EL (cell line): ENCODE results near the gene PRC1.
"Not testable (repeated sequence)": the region's sequence is repeated elsewhere in the genome, so short reads cannot be mapped to it uniquely, and the experiment has no call there.

Experiments used
- DNase-seq: peaks from one replicate; pipeline ENCODE4 v3.0.0-alpha.2; 2016

Gene PRC1

DNA sequence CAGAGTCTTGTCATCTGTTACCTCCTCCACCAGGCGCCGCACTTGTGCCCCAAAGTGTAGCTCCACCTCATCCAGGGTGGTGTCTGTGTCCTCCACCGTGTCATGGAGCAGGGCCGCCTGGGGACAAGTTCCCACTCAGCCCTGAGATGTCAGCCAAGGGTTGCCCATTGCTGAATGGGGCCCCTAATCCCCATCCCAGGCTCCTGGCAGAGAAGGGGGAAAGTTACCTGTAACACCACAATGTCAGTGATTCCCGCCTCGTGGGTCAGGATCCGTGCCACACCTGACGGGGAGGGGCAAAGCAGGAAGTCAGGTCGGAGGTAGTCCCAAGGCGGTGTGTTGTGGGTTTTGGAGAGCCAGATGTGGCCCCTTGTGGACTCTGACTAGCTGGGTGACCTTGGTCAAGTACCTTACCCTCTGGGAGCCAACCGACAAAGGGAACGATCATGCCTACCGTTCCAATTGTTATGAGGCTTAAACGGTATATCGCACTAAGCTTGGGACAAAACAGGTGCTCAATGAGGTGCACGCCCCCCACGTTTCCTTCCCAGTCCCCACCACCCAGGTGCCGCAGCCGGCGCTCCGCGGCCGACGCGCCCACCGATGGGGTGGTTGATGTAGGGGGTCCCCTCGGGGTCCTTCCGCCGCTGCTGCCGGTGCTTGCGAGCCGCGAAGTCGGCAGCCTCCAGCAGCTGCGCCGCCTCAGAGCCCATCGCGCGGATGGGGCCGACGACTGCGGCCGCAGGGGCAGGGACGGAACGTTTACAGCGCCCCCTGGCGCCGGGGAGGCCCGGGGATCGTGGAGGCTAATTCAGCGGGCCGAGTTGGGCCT, 62.3 kb downstream of the PRC1 start, which contains the start of gene HDDC3:
HDDC3 (minus strand) TSS at position 722 of the 832 bp plus-strand sequence; CDS start at position 713, 9 bp downstream.
- DNase-seq, result peak; percentile 83

DNA sequence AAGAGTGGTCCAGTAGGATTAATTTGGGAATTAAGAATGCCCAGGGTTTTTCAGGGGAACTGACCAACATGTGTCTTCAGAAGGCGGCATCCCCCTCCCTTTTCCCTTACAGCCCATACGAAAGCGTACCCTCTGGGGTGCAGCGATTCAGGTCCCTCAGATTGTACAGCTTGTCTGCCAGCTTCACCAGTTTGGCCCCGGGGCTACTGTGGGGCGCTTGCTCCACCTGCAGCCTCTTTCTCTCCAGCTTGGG, 62.8 kb downstream of the PRC1 start:
- no peak for DNase-seq

DNA sequence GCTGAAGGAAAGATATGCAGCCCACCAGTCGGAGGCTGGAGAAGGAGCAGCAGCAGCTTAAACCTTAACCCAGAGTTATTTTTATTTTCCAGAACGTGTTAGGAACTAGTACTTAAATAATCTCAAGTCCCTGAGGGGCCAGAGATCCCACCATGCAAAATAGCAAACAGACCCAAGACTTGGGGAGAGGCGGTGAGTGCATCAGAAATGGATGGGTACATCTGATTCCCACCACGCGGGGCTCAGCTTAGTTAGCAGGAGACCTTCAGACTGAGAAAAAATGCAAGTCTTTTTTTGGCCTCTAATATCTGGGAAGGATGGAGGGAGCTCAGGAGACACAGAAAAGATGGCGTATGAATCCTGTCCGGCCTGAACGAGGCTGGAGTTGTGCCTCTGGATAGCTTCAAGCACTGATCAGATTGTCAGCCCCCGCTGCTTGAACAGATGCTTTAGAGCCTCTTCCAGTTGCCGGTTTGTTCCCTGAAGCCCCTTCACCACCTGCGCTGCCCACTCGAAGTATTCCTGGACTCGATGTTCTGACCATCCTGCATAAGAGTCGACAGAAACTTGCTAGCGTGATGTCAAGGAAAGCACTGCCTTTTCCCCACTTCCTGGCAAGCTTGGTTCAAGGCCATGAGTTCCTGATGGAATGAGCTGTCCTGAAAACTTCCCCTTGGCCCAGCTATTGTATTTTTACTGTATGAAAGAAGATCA, 63.3 kb downstream of the PRC1 start:
- peak; percentile 23 for DNase-seq

DNA sequence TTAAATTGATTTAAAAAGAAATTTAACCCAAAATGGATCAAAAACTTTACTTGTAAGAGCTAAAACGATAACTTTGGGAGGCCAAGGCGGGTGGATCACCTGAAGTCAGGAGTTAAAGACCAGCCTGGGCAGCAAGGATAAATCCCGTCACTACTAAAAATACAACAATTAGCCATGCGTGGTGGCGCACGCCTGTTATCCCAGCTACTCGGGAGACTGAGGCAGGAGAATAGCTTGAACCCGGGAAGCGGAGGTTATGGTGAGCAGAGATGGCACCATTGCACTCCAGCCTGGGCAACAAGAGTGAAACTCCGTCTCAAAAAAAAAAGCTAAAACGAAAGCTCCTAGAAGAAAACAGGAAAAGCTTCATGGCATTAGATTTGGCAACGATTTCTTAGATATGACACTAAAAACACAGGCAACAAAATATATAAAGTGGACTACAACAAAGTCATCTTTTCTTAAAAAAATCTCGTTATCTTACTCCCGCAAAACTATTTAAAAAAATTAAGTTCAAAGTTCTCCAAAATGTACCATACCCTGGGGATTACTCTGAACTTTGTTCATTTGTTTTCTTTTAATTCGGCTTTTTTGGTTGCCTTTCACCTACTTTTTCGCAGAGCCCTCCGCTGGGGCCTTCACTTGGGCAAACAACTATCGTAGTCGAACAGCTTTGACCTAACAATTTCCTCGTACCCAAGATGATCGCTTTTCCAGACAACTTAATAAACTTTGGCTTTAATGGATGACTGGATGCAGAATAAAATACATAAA, 64.9 kb downstream of the PRC1 start:
- DNase-seq, result no peak

DNA sequence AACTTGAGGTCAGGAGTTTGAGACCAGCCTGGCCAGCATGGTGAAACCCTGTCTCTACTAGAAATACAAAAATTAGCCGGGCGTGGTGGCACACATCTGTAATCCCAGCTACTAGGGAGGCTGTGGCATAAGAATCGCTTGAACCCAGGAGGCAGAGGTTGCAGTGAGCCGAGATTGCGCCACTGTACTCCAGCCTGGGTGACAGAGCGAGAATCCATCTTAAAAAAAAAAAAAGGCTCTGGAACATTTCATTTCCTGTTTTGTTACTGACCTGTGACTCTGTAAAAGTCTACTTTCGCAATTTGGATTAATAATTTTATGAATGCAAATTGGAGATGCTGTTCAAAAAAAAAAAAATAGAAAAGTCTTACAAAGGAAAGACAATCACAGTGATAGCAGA, 66.2 kb downstream of the PRC1 start:
- not testable (repeated sequence) for DNase-seq

DNA sequence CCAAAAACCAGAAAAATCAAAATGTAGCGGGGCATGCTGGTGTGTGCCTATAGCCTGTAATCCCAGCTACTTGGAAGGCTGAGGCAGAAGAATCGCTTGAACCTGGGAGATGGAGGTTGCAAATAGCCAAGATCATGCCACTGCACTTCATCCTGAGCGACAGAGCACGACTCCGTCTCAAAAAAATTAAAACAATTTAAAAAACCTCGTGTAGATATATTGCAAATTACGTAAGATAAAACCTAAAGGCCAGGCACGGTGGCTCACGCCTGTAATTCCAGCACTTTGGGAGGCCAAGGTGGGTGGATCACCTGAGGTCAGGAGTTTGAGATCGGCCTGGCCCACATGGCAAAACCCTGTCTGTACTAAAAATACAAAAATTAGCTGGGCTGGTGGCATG, 67.6 kb downstream of the PRC1 start:
- DNase-seq, result not testable (repeated sequence)

DNA sequence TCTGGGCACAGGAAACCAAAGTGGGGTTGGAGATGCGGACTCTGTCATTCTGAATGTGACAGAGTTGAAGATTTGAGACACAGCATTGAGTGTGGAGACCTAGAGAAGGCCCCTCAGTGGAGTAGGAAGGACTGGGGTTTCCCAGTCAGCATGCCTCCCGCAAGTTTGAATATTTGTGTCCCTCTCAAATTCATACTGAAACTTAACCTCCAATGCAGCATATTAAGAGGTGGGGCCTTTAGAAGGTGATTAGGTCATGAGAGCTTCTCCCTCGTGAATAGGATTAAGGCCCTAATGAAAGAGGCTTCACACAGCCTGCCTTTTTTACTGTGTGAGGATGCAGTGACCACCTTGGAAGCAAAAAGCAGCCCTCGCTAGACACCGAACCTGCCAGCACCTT, 70.0 kb downstream of the PRC1 start:
- no peak for DNase-seq

DNA sequence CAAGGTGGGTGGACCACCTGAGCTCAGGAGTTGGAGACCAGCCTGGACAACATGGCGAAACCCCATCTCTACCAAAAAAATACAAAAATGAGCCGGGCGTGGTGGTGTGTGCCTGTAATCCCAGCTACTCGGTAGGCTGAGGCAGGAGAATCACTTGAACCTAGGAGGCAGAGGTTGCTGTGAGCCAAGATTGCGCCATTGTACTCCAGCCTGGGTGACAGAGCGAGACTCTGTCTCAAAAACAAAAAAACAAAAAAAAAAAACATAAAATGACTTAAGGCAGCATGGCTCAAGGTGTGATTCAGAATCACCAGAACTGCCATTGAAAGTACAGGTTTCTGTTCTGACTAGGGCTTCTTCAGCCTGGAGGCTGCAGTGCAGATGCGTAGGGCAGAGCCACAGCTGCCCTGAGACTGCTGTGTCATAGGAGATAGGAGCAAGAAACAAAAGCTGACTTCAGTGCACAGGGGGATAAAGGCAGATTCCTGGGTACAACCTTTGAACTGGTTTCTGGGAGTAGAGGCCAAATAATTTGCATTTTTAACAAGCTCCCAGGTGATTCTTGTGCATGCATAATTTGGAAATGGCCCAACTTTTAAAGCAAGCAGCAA, 71.5 kb downstream of the PRC1 start:
- DNase-seq, result not testable (repeated sequence)

DNA sequence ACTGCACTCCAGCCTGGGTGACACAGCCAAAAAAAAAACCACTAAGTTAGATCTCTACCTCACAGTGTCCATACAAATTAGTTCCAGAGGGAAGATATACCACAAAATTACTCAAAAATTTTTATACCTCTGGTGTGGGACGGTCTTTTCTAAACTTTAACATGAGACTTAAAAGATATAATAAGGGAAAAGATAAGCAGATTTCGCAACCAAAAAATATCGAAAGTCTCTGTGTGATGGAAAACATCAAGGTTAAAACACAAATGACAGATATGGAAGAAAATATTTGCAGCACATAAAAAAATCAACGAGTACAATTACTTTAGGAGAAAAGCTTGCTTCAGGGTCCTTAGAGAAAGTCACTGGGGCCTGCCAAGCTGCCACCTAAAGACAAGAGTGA, 72.4 kb downstream of the PRC1 start:
- DNase-seq, result no peak

DNA sequence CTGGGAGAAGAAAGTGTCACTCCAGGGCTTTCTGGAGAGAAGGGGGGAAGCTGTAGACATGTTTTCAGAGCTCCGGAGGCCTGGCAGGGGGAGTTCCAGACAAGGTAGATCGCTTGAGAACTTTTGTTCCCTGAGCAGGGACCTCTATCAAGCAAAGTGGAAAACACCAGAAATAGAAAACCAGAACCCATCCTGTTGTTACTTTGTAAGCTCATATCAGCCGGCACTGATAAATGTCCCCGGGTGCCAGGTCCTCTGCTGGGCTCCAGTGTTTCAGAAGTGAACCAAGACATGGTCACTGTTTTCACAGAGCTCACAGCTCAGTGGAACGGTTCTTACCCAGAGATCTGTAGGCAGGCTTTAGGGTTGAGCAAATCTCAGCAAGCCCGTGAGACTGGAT, 75.5 kb downstream of the PRC1 start:
- no peak for DNase-seq

DNA sequence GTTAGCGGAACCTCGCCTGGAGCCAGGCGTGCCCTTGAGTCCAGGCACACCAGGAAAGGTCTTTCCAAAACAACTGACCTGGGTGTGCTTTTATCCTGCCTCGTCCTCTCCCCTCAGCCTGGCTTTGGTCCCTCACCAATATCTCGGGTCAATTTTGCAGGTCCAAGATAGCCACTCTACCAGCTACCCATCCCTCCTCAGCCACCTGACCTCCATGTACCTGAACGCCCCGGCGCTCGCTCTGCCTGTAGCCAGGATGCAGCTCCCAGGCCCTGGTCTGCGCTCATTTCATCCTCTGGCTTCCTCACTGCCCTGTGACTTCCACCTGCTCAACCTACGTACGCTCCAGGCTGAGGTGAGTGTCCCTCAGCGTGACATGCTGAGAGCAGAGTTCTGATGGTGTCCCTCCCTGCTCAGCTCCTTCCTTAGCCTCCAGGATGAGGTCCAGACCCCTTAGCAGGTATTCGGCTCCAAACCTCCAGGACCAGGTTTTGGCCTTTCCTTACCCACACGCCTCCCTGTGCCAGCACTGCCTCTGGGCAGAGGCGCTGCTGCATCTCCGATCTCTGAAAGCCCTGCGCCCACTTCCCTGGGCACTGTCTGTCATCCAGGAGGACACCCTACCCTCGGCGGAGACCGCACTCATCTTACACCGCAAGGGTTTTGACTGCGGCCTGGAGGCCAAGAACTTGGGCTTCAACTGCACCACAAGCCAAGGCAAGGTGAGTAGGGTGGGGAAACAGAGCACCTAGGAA, 76.1 kb downstream of the PRC1 start:
- no peak for DNase-seq

DNA sequence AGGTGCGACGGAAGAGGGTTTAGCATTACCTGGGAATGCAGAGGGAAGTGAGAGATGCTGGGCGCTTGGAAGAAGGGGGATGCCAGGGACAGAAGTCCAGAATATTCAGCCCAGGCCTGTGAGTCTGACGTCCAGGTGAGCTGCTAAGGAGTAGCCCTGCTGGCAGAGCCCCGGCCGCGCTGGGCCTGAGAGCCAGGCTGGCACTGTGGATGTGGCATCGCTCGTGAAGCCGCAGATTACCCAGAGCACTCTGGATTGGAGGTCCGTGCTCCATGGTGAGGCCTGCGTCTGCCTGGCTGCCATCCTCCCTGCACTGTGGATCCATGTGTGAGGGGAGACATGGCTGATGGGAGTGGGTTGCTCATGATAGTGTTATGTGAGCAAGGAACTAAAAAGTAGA, 76.8 kb downstream of the PRC1 start:
- DNase-seq, result no peak

DNA sequence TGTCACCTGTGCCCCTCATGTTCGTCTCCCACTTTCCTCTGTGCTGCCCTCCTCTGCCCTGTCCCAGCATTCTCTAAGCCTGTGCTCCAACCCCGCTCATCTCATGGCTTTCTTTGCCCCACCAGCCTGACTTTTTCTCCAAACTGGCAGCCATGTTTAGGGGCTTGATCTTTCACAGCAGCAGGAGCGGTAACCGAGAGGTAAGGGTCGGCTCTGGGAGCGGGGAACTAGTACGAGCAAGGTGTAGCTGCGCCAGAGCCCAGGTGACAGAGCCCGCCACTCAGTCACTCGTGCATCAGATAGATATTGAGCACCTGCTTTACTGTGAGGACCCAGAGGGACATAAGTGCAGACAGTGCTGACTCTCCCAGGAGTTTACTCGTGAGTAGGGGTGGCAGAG, 77.9 kb downstream of the PRC1 start:
- DNase-seq, result no peak
